BE2C (cell line): Measurements from ENCODE around the gene MTRF1.
"Not testable (repeated sequence)": the region's sequence is repeated elsewhere in the genome, so short reads cannot be mapped to it uniquely, and the experiment has no call there.

Experiments
- DNase-seq: peaks from one replicate; pipeline ENCODE4 v3.0.0-alpha.2; 2020
- H3K27me3 ChIP-seq: fragments of 250-450 bp; sonication (Bioruptor Pico); 2 replicates; pipeline ENCODE4 v1.5.1; 2020; ENCODE audit warnings: mild to moderate bottlenecking
- H3K36me3 ChIP-seq: fragments of 250-450 bp; sonication (Bioruptor Pico); 2 replicates; pipeline ENCODE4 v1.5.1; 2020; ENCODE audit warnings: mild to moderate bottlenecking
- H3K4me1 ChIP-seq: fragments of 250-450 bp; sonication (Bioruptor Pico); 2 replicates; pipeline ENCODE4 v1.5.1; 2020
- H3K4me3 ChIP-seq: 2 replicates; pipeline ENCODE4 v1.5.1; 2011; ENCODE audit warnings: low read depth, low read length
- H3K9me3 ChIP-seq: fragments of 250-450 bp; sonication (Bioruptor Pico); 2 replicates; pipeline ENCODE4 v1.5.1; 2020
- TF ChIP-seq, protein P1 (sequence below): IDR thresholded peaks from 2 replicates; pipeline ENCODE4 v1.5.1; 2012; ENCODE audit warnings: mild to moderate bottlenecking, low read depth, low read length

The MTRF1 gene

DNA sequence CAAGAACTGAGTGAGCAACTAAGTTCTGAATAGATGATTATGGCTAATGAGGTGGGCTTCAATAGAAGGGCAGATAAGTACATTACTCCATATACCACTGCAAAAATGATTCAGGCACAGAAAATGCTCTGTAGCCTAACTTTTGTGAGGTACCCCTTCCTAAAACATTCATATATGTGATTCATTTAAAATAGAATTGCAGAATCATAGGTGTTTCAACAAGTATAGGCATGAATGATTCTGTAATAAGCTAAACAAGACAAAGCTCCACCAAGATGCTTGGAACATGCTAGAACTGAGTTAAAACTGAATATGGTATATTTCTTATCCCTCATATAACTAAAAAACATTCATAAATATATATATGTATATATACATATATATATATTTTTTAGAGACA, 81.1 kb downstream of the MTRF1 start:
- Histone ChIP-seq H3K9me3 (no peaks in the 10 kb centered on the region), H3K27me3 (no peaks in the 10 kb centered on the region), H3K4me3 (no peak overlapping the region), H3K36me3 (no peaks in the 10 kb centered on the region), H3K4me1 (no peaks in the 10 kb centered on the region)
- TF ChIP-seq, protein P1, sequence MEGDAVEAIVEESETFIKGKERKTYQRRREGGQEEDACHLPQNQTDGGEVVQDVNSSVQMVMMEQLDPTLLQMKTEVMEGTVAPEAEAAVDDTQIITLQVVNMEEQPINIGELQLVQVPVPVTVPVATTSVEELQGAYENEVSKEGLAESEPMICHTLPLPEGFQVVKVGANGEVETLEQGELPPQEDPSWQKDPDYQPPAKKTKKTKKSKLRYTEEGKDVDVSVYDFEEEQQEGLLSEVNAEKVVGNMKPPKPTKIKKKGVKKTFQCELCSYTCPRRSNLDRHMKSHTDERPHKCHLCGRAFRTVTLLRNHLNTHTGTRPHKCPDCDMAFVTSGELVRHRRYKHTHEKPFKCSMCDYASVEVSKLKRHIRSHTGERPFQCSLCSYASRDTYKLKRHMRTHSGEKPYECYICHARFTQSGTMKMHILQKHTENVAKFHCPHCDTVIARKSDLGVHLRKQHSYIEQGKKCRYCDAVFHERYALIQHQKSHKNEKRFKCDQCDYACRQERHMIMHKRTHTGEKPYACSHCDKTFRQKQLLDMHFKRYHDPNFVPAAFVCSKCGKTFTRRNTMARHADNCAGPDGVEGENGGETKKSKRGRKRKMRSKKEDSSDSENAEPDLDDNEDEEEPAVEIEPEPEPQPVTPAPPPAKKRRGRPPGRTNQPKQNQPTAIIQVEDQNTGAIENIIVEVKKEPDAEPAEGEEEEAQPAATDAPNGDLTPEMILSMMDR, result no peak
- DNase-seq, result no peak

- DNase-seq, result no peak
- Histone ChIP-seq H3K36me3 (no peaks in the 10 kb centered on the region), H3K4me1 (no peaks in the 10 kb centered on the region), H3K9me3 (no peaks in the 10 kb centered on the region; the same call in 1 of the 2 replicates), H3K27me3 (no peaks in the 10 kb centered on the region), H3K4me3 (no peak overlapping the region)
- TF ChIP-seq, protein P1, result no peak
Observed at GRCh38 chr13:41179593-41180250, 83.7 kb downstream of the MTRF1 start.

- no peaks in the 10 kb centered on the region; the same call in 1 of the 2 replicates for H3K9me3 ChIP-seq
- no peaks in the 10 kb centered on the region for H3K36me3 ChIP-seq
- H3K27me3 ChIP-seq, result no peaks in the 10 kb centered on the region
- no peak for DNase-seq
- no peak overlapping the region for H3K4me3 ChIP-seq
- no peaks in the 10 kb centered on the region for H3K4me1 ChIP-seq
- TF ChIP-seq, protein P1, result no peak
Observed at GRCh38 chr13:41178040-41178439, 85.3 kb downstream of the MTRF1 start.

DNA sequence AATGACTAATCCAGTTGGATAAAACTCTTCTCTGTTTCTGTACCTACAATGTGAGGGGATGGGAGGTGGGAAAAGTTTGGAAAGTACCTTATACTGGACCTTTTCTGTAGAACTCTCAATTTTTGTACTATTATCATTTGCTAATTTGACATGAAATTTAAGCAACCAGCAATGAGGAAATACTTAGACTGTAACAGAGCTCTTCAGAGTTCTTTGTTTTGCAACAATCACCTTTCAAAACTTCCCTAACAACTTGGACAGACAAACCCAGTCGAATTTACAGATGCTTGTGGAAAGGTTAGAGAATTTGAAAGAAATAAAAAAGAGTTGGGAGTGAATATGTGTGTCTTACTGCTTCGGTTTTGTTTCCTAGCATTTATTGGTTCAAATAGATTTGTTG, 85.8 kb downstream of the MTRF1 start:
- Histone ChIP-seq H3K4me1 (no peaks in the 10 kb centered on the region), H3K27me3 (no peaks in the 10 kb centered on the region), H3K9me3 (no peaks in the 10 kb centered on the region; the same call in 1 of the 2 replicates), H3K4me3 (no peak overlapping the region), H3K36me3 (no peaks in the 10 kb centered on the region)
- DNase-seq, result no peak
- TF ChIP-seq, protein P1, result no peak

GRCh38 chr13:41175576-41175975, 87.8 kb downstream of the MTRF1 start:
- not testable (repeated sequence) for H3K4me1 ChIP-seq, H3K36me3 ChIP-seq, H3K4me3 ChIP-seq, H3K9me3 ChIP-seq, DNase-seq, H3K27me3 ChIP-seq
